ENCODE results near the gene SFRP2. TPM values are rescaled to one million over a fixed set of nuclear protein-coding genes. Genes with fewer than 3 reads are reported as not detected.

SFRP2 gene
- total and polyA plus RNA-seq, 2 donors (not counting 1 experiment from before 2014, with no cell fraction given), result under 0.01 TPM; not detected in 1

DNA sequence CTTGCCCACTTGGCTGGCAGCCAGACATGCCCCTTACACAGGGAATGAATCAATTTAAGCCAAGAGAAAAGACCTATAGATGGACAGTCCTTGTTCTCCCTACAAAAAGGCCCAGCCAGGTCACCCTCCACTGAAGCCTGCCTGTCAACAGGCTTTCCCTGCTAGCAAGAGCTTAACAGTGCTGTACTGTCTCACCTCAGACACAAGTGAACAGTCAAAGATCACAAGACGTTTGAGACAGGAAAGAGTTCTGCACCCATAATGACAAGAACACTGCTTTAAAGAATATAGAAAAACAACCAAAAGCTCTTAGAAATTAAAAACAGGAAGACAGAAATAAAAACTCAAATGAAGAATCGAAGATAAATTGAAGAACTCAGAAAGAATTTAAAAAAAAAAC is 33.7 kb downstream of the SFRP2 start:
- Histone ChIP-seq H3K36me3 (ENCODE audit: control insufficient read depth, insufficient read depth, low read length) (no peaks in the 10 kb centered on the region), H3K27me3 (ENCODE audit: control insufficient read depth, insufficient read depth, low read length) (peaks cover 12% of the 10 kb centered on the region), H3K4me3 (replicated peaks in 1 of 4; ENCODE audit: control extremely low read depth in 1 of 4, insufficient read depth in 1 of 4, low read depth in 3 of 4, low read length in 4 of 4) (no peak overlapping the region), H3K4me1 (ENCODE audit: control insufficient read depth, extremely low read depth, insufficient read depth, low read length) (no peaks in the 10 kb centered on the region), H2AFZ (ENCODE audit: low read length) (no peak overlapping the region), H4K20me1 (ENCODE audit: control insufficient read depth, extremely low read depth, insufficient read depth, low read length) (no peaks in the 10 kb centered on the region), H3K4me2 (ENCODE audit: extremely low read depth, insufficient read depth, low read length) (no peak overlapping the region), H3K27ac (ENCODE audit: insufficient read depth, low read length) (no peak overlapping the region), H3K79me2 (ENCODE audit: control insufficient read depth, insufficient read depth, low read length) (no peaks in the 10 kb centered on the region), H3K9me3 (ENCODE audit: control insufficient read depth, insufficient read depth, low read depth, low read length) (no peaks in the 10 kb centered on the region), H3K9ac (ENCODE audit: insufficient read depth, low read length) (no peak overlapping the region)
- DNase-seq (ENCODE audit: low read depth in 2 of 2), result no peak
- TF ChIP-seq EZH2 (IDR thresholded peaks at IDR 0.05; ENCODE audit: low read length, missing control alignments), result no peak
- TF ChIP-seq, protein P1, sequence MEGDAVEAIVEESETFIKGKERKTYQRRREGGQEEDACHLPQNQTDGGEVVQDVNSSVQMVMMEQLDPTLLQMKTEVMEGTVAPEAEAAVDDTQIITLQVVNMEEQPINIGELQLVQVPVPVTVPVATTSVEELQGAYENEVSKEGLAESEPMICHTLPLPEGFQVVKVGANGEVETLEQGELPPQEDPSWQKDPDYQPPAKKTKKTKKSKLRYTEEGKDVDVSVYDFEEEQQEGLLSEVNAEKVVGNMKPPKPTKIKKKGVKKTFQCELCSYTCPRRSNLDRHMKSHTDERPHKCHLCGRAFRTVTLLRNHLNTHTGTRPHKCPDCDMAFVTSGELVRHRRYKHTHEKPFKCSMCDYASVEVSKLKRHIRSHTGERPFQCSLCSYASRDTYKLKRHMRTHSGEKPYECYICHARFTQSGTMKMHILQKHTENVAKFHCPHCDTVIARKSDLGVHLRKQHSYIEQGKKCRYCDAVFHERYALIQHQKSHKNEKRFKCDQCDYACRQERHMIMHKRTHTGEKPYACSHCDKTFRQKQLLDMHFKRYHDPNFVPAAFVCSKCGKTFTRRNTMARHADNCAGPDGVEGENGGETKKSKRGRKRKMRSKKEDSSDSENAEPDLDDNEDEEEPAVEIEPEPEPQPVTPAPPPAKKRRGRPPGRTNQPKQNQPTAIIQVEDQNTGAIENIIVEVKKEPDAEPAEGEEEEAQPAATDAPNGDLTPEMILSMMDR (conservative IDR thresholded peaks at IDR 0.05 in 1 of 2, IDR thresholded peaks at IDR 0.05 in 1 of 2; ENCODE audit: low read depth in 1 of 2, low read length in 2 of 2), result no peak

- H3K9ac ChIP-seq (ENCODE audit: insufficient read depth, low read length), result no peak overlapping the region
- no peak overlapping the region for H2AFZ ChIP-seq (ENCODE audit: low read length)
- H3K4me3 ChIP-seq (replicated peaks in 1 of 4; ENCODE audit: control extremely low read depth in 1 of 4, insufficient read depth in 1 of 4, low read depth in 3 of 4, low read length in 4 of 4), result no peak overlapping the region
These were observed 38.6 kb downstream of the SFRP2 start for GRCh38 chr4:153750197-153750817.

DNA sequence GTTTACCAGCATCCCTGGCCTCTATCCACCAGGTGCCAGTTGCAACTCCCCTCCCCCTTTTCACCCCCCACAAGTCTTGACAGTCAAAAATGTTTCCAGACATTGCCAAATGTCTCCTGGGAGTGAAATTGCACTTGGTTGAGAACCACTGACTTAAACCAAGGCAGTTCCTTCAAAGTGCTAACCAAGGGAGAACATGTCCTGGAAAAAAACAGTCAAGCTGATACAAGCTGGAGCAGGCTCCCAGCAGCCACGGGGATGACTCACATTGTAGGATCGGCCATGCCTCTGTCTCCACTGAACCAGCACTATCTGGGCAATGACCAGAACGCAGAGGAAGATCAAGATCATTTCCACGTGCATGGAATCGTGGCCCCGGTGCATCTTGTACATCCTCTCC is 40.5 kb downstream of the SFRP2 start:
- H3K27me3 ChIP-seq (ENCODE audit: control insufficient read depth, insufficient read depth, low read length), result no peaks in the 10 kb centered on the region
- TF ChIP-seq, protein P1 (conservative IDR thresholded peaks at IDR 0.05 in 1 of 2, IDR thresholded peaks at IDR 0.05 in 1 of 2; ENCODE audit: low read depth in 1 of 2, low read length in 2 of 2), result no peak
- no peak for TF ChIP-seq EZH2 (IDR thresholded peaks at IDR 0.05; ENCODE audit: low read length, missing control alignments)
- peak; percentile 47 to 79 for DNase-seq (ENCODE audit: low read depth in 2 of 2)
- H3K4me1 ChIP-seq (ENCODE audit: control insufficient read depth, extremely low read depth, insufficient read depth, low read length), result no peaks in the 10 kb centered on the region
- no peak overlapping the region for H3K9ac ChIP-seq (ENCODE audit: insufficient read depth, low read length)
- no peak overlapping the region for H3K4me3 ChIP-seq (replicated peaks in 1 of 4; ENCODE audit: control extremely low read depth in 1 of 4, insufficient read depth in 1 of 4, low read depth in 3 of 4, low read length in 4 of 4)
- no peaks in the 10 kb centered on the region for H3K79me2 ChIP-seq (ENCODE audit: control insufficient read depth, insufficient read depth, low read length)
- no peak overlapping the region for H2AFZ ChIP-seq (ENCODE audit: low read length)
- H3K9me3 ChIP-seq (ENCODE audit: control insufficient read depth, insufficient read depth, low read depth, low read length), result no peaks in the 10 kb centered on the region
- H4K20me1 ChIP-seq (ENCODE audit: control insufficient read depth, extremely low read depth, insufficient read depth, low read length), result no peaks in the 10 kb centered on the region
- H3K36me3 ChIP-seq (ENCODE audit: control insufficient read depth, insufficient read depth, low read length), result no peaks in the 10 kb centered on the region
- no peak overlapping the region for H3K4me2 ChIP-seq (ENCODE audit: extremely low read depth, insufficient read depth, low read length)
- no peak overlapping the region for H3K27ac ChIP-seq (ENCODE audit: insufficient read depth, low read length)

More at GRCh38 chr4:153750197-153750817, 38.6 kb downstream of the SFRP2 start:
- Histone ChIP-seq H3K4me2 (ENCODE audit: extremely low read depth, insufficient read depth, low read length) (no peak overlapping the region), H4K20me1 (ENCODE audit: control insufficient read depth, extremely low read depth, insufficient read depth, low read length) (no peaks in the 10 kb centered on the region), H3K9me3 (ENCODE audit: control insufficient read depth, insufficient read depth, low read depth, low read length) (no peaks in the 10 kb centered on the region), H3K27ac (ENCODE audit: insufficient read depth, low read length) (no peak overlapping the region), H3K36me3 (ENCODE audit: control insufficient read depth, insufficient read depth, low read length) (no peaks in the 10 kb centered on the region), H3K4me1 (ENCODE audit: control insufficient read depth, extremely low read depth, insufficient read depth, low read length) (no peaks in the 10 kb centered on the region), H3K27me3 (ENCODE audit: control insufficient read depth, insufficient read depth, low read length) (no peaks in the 10 kb centered on the region), H3K79me2 (ENCODE audit: control insufficient read depth, insufficient read depth, low read length) (no peaks in the 10 kb centered on the region)
- TF ChIP-seq, protein P1 (conservative IDR thresholded peaks at IDR 0.05 in 1 of 2, IDR thresholded peaks at IDR 0.05 in 1 of 2; ENCODE audit: low read depth in 1 of 2, low read length in 2 of 2), result peak; percentile 75 to 83
- no peak for TF ChIP-seq EZH2 (IDR thresholded peaks at IDR 0.05; ENCODE audit: low read length, missing control alignments)
- DNase-seq (ENCODE audit: low read depth in 2 of 2), result peak; percentile 62 to 83
